Measurements from ENCODE around the gene CWC22.

The CWC22 gene

GRCh38 chr2:179954026-179954425 is 53.1 kb downstream of the CWC22 start:
- Histone ChIP-seq H3K4me3 (ENCODE audit: low read depth in 1 of 5, low read length in 5 of 5) (no peak overlapping the region), H3K36me3 (ENCODE audit: control insufficient read depth in 5 of 5, insufficient read depth in 5 of 5, low read length in 5 of 5) (peaks cover 43 to 67% (median 47%) of the 10 kb centered on the region in 5 donors)

GRCh38 chr2:179953359-179953758 is 53.7 kb downstream of the CWC22 start:
- no peaks in the 10 kb centered on the region for H3K27me3 ChIP-seq (ENCODE audit: control insufficient read depth in 5 of 5, insufficient read depth in 4 of 5, low read length in 5 of 5)
- peaks cover 0 to 9% (median 0%) of the 10 kb centered on the region in 5 donors for H3K4me1 ChIP-seq (ENCODE audit: control insufficient read depth in 5 of 5, insufficient read depth in 5 of 5, low read length in 5 of 5)
- no peak overlapping the region for H3K4me3 ChIP-seq (ENCODE audit: low read depth in 1 of 5, low read length in 5 of 5)
- H3K9ac ChIP-seq (ENCODE audit: low read length in 5 of 5) = no peak overlapping the region
- no peaks in the 10 kb centered on the region for H3K9me3 ChIP-seq (ENCODE audit: control insufficient read depth in 5 of 5, low read length in 5 of 5)
- H3K27ac ChIP-seq (ENCODE audit: low read depth, low read length) = no peak overlapping the region
- H3K36me3 ChIP-seq (ENCODE audit: control insufficient read depth in 5 of 5, insufficient read depth in 5 of 5, low read length in 5 of 5) = peaks cover 43 to 70% (median 53%) of the 10 kb centered on the region in 5 donors

More at GRCh38 chr2:179954026-179954425, 53.1 kb downstream of the CWC22 start:
- H3K27me3 ChIP-seq (ENCODE audit: control insufficient read depth in 5 of 5, insufficient read depth in 4 of 5, low read length in 5 of 5) = no peaks in the 10 kb centered on the region
- peaks cover 0 to 9% (median 0%) of the 10 kb centered on the region in 5 donors for H3K4me1 ChIP-seq (ENCODE audit: control insufficient read depth in 5 of 5, insufficient read depth in 5 of 5, low read length in 5 of 5)
- H3K9ac ChIP-seq (ENCODE audit: low read length in 5 of 5) = no peak overlapping the region
- no peak overlapping the region for H3K27ac ChIP-seq (ENCODE audit: low read depth, low read length)
- no peaks in the 10 kb centered on the region for H3K9me3 ChIP-seq (ENCODE audit: control insufficient read depth in 5 of 5, low read length in 5 of 5)

GRCh38 chr2:179952658-179953057 is 54.4 kb downstream of the CWC22 start:
- Histone ChIP-seq H3K36me3 (ENCODE audit: control insufficient read depth in 5 of 5, insufficient read depth in 5 of 5, low read length in 5 of 5) (peaks cover 37 to 73% (median 57%) of the 10 kb centered on the region in 5 donors), H3K27ac (ENCODE audit: low read depth, low read length) (no peak overlapping the region), H3K27me3 (ENCODE audit: control insufficient read depth in 5 of 5, insufficient read depth in 4 of 5, low read length in 5 of 5) (no peaks in the 10 kb centered on the region), H3K4me3 (ENCODE audit: low read depth in 1 of 5, low read length in 5 of 5) (no peak overlapping the region), H3K4me1 (ENCODE audit: control insufficient read depth in 5 of 5, insufficient read depth in 5 of 5, low read length in 5 of 5) (peaks cover 0 to 9% (median 0%) of the 10 kb centered on the region in 5 donors), H3K9me3 (ENCODE audit: control insufficient read depth in 5 of 5, low read length in 5 of 5) (no peaks in the 10 kb centered on the region), H3K9ac (ENCODE audit: low read length in 5 of 5) (no peak overlapping the region)

- no peaks in the 10 kb centered on the region for H3K27me3 ChIP-seq (ENCODE audit: control insufficient read depth in 5 of 5, insufficient read depth in 4 of 5, low read length in 5 of 5)
- H3K36me3 ChIP-seq (ENCODE audit: control insufficient read depth in 5 of 5, insufficient read depth in 5 of 5, low read length in 5 of 5) = peaks cover 37 to 72% (median 63%) of the 10 kb centered on the region in 5 donors
- no peak overlapping the region for H3K4me3 ChIP-seq (ENCODE audit: low read depth in 1 of 5, low read length in 5 of 5)
- no peaks in the 10 kb centered on the region for H3K9me3 ChIP-seq (ENCODE audit: control insufficient read depth in 5 of 5, low read length in 5 of 5)
- H3K27ac ChIP-seq (ENCODE audit: low read depth, low read length) = no peak overlapping the region
- H3K4me1 ChIP-seq (ENCODE audit: control insufficient read depth in 5 of 5, insufficient read depth in 5 of 5, low read length in 5 of 5) = peaks cover 0 to 9% (median 0%) of the 10 kb centered on the region in 5 donors
- H3K9ac ChIP-seq (ENCODE audit: low read length in 5 of 5) = no peak overlapping the region
Observed at GRCh38 chr2:179951680-179952079, 55.4 kb downstream of the CWC22 start.

- peaks cover 0 to 9% (median 0%) of the 10 kb centered on the region in 5 donors for H3K4me1 ChIP-seq (ENCODE audit: control insufficient read depth in 5 of 5, insufficient read depth in 5 of 5, low read length in 5 of 5)
- peaks cover 46 to 78% (median 65%) of the 10 kb centered on the region in 5 donors for H3K36me3 ChIP-seq (ENCODE audit: control insufficient read depth in 5 of 5, insufficient read depth in 5 of 5, low read length in 5 of 5)
- H3K9me3 ChIP-seq (ENCODE audit: control insufficient read depth in 5 of 5, low read length in 5 of 5) = no peaks in the 10 kb centered on the region
Observed at GRCh38 chr2:179950391-179950790, 56.7 kb downstream of the CWC22 start.

GRCh38 chr2:179949438-179949837 is 57.7 kb downstream of the CWC22 start:
- Histone ChIP-seq H3K27me3 (ENCODE audit: control insufficient read depth in 5 of 5, insufficient read depth in 4 of 5, low read length in 5 of 5) (no peaks in the 10 kb centered on the region), H3K27ac (ENCODE audit: low read depth, low read length) (no peak overlapping the region), H3K9me3 (ENCODE audit: control insufficient read depth in 5 of 5, low read length in 5 of 5) (no peaks in the 10 kb centered on the region), H3K9ac (ENCODE audit: low read length in 5 of 5) (no peak overlapping the region), H3K4me3 (ENCODE audit: low read depth in 1 of 5, low read length in 5 of 5) (no peak overlapping the region), H3K4me1 (ENCODE audit: control insufficient read depth in 5 of 5, insufficient read depth in 5 of 5, low read length in 5 of 5) (peaks cover 0 to 3% (median 0%) of the 10 kb centered on the region in 5 donors), H3K36me3 (ENCODE audit: control insufficient read depth in 5 of 5, insufficient read depth in 5 of 5, low read length in 5 of 5) (peaks cover 51 to 82% (median 73%) of the 10 kb centered on the region in 5 donors)

More at GRCh38 chr2:179950391-179950790, 56.7 kb downstream of the CWC22 start:
- Histone ChIP-seq H3K27me3 (ENCODE audit: control insufficient read depth in 5 of 5, insufficient read depth in 4 of 5, low read length in 5 of 5) (no peaks in the 10 kb centered on the region), H3K27ac (ENCODE audit: low read depth, low read length) (no peak overlapping the region), H3K9ac (ENCODE audit: low read length in 5 of 5) (no peak overlapping the region), H3K4me3 (ENCODE audit: low read depth in 1 of 5, low read length in 5 of 5) (no peak overlapping the region)

GRCh38 chr2:179948058-179948457 is 59.0 kb downstream of the CWC22 start:
- no peak overlapping the region for H3K9ac ChIP-seq (ENCODE audit: low read length in 5 of 5)
- H3K36me3 ChIP-seq (ENCODE audit: control insufficient read depth in 5 of 5, insufficient read depth in 5 of 5, low read length in 5 of 5) = peaks cover 40 to 79% (median 67%) of the 10 kb centered on the region in 5 donors
- no peaks in the 10 kb centered on the region for H3K27me3 ChIP-seq (ENCODE audit: control insufficient read depth in 5 of 5, insufficient read depth in 4 of 5, low read length in 5 of 5)
- H3K4me1 ChIP-seq (ENCODE audit: control insufficient read depth in 5 of 5, insufficient read depth in 5 of 5, low read length in 5 of 5) = no peaks in the 10 kb centered on the region
- H3K9me3 ChIP-seq (ENCODE audit: control insufficient read depth in 5 of 5, low read length in 5 of 5) = no peaks in the 10 kb centered on the region
- H3K27ac ChIP-seq (ENCODE audit: low read depth, low read length) = no peak overlapping the region
- H3K4me3 ChIP-seq (ENCODE audit: low read depth in 1 of 5, low read length in 5 of 5) = no peak overlapping the region

- Histone ChIP-seq H3K9me3 (ENCODE audit: control insufficient read depth in 5 of 5, low read length in 5 of 5) (no peaks in the 10 kb centered on the region), H3K4me3 (ENCODE audit: low read depth in 1 of 5, low read length in 5 of 5) (no peak overlapping the region), H3K36me3 (ENCODE audit: control insufficient read depth in 5 of 5, insufficient read depth in 5 of 5, low read length in 5 of 5) (peaks cover 34 to 76% (median 63%) of the 10 kb centered on the region in 5 donors), H3K27ac (ENCODE audit: low read depth, low read length) (no peak overlapping the region), H3K4me1 (ENCODE audit: control insufficient read depth in 5 of 5, insufficient read depth in 5 of 5, low read length in 5 of 5) (no peaks in the 10 kb centered on the region), H3K9ac (ENCODE audit: low read length in 5 of 5) (no peak overlapping the region), H3K27me3 (ENCODE audit: control insufficient read depth in 5 of 5, insufficient read depth in 4 of 5, low read length in 5 of 5) (no peaks in the 10 kb centered on the region)
Observed at GRCh38 chr2:179946810-179947615, 60.1 kb downstream of the CWC22 start.

- H3K4me1 ChIP-seq (ENCODE audit: control insufficient read depth in 5 of 5, insufficient read depth in 5 of 5, low read length in 5 of 5) = no peaks in the 10 kb centered on the region
- H3K9ac ChIP-seq (ENCODE audit: low read length in 5 of 5) = no peak overlapping the region
- no peaks in the 10 kb centered on the region for H3K9me3 ChIP-seq (ENCODE audit: control insufficient read depth in 5 of 5, low read length in 5 of 5)
- H3K27ac ChIP-seq (ENCODE audit: low read depth, low read length) = no peak overlapping the region
- no peak overlapping the region for H3K4me3 ChIP-seq (ENCODE audit: low read depth in 1 of 5, low read length in 5 of 5)
- H3K27me3 ChIP-seq (ENCODE audit: control insufficient read depth in 5 of 5, insufficient read depth in 4 of 5, low read length in 5 of 5) = no peaks in the 10 kb centered on the region
- peaks cover 29 to 74% (median 56%) of the 10 kb centered on the region in 5 donors for H3K36me3 ChIP-seq (ENCODE audit: control insufficient read depth in 5 of 5, insufficient read depth in 5 of 5, low read length in 5 of 5)
Observed at GRCh38 chr2:179946346-179946745, 60.8 kb downstream of the CWC22 start.

GRCh38 chr2:179939259-179939658 is 67.8 kb downstream of the CWC22 start:
- Histone ChIP-seq H3K27me3 (ENCODE audit: control insufficient read depth in 5 of 5, insufficient read depth in 4 of 5, low read length in 5 of 5) (no peaks in the 10 kb centered on the region), H3K4me3 (ENCODE audit: low read depth in 1 of 5, low read length in 5 of 5) (no peak overlapping the region), H3K4me1 (ENCODE audit: control insufficient read depth in 5 of 5, insufficient read depth in 5 of 5, low read length in 5 of 5) (no peaks in the 10 kb centered on the region), H3K27ac (ENCODE audit: low read depth, low read length) (no peak overlapping the region), H3K36me3 (ENCODE audit: control insufficient read depth in 5 of 5, insufficient read depth in 5 of 5, low read length in 5 of 5) (peaks cover 0 to 25% (median 4%) of the 10 kb centered on the region in 5 donors), H3K9me3 (ENCODE audit: control insufficient read depth in 5 of 5, low read length in 5 of 5) (no peaks in the 10 kb centered on the region), H3K9ac (ENCODE audit: low read length in 5 of 5) (no peak overlapping the region)
